ENCODE results near the gene TNFRSF19.

DNA sequence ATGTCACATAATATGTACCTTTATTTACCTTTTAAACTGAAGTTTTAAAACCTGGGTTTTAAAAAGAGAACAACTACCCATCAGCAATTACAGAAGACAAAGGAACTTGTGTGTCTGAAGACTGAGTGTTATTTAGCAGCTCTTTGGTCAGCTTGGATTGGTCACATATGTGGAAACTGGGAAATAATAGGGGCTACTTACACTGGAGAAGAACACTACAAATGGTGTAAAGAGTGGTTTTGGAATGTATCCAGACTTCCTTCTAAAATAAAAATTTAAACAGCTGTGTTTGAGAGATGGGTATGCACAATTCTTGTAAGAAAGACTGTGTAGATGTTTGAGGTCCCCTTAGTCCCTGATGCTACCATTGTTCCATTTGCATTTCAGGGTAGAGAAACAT is 13.3 kb downstream of the TNFRSF19 start:
- TF ChIP-seq EZH2 (IDR thresholded peaks at IDR 0.05) (no peak), POLR2AphosphoS5 (IDR thresholded peaks at IDR 0.05; ENCODE audit: borderline replicate concordance, low read depth, low read length) (no peak)
